HG03571 (cell line): ENCODE results near the gene COL25A1.
"Not testable (repeated sequence)": the region's sequence is repeated elsewhere in the genome, so short reads cannot be mapped to it uniquely, and the experiment has no call there.

Experiments used
- ATAC-seq: cut with Tn5 transposase; IDR thresholded peaks from one replicate; pipeline ENCODE4 v1.9.1; 2021; ENCODE audit not compliant: unreplicated experiment

COL25A1 gene

DNA sequence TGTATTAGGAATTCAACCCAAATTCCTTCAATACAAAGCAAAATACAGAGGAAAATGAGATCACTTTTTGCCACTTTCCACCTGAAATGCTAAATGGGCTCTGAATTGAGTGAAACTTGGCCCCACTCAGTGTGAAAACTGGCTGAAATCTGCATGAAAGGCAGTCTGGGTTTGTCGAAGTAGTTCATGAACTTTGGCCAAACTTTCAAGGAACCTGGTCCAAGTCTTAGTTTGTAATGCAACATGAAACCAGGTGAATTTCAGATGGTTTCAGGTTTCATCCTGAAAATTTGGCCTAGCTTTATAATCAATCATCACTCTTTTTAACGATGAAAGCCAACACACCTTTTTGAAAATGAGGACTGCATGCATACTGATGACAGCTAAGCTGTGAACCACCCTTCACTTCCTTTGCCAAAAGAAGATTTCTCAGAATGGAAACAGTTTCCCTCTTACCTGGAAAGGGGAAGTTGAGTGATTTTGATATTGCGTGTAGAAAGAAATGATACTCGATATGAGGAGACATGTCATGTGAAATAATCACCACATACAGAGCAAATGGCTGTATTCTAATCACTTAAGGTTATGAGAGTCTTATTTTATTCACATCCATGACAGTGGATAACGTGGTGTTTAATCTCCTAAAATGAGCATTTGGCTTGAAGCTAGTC lies 329.7 kb downstream of the COL25A1 start:
- no peak for ATAC-seq

DNA sequence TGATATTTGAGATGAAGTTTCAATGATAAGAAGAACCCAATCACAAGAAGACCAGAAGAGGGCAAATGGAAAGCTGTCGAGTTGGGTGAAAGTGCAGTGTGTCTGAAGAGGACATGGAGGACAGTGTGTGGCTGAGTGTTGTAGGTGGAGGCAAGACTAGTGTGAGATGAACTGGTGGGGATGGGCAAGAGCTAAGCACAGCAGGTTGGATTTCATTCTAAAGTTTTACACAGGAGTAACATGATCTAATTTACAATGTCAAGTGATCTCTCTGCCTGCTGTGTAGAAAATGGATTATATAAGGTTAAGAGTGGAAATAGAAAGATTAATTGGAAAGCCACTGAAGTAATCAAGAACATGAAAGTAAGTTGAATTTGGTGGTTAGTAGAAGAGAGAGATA lies 331.0 kb downstream of the COL25A1 start:
- no peak for ATAC-seq

- ATAC-seq, result no peak
Observed at GRCh38 chr4:108965472-108966076, 336.9 kb downstream of the COL25A1 start.

- no peak for ATAC-seq
Observed at GRCh38 chr4:108965016-108965415, 337.4 kb downstream of the COL25A1 start.

DNA sequence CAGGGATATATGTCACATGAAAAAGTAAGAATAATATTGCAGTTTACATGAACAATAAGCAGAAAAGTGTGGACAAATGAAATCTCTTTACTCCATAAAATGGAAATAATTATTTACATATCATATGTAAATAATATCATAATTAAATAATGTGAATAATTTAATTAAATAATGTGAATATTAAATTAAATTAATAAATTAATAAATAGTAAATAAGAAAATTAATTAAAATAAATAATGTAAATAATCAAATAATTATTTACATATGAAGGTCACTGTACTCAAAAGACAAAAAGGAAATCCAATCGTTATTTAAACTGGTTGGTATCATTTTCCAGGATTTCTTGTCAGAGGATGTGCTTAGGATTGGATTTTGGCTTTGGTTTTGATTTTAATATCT lies 338.5 kb downstream of the COL25A1 start:
- ATAC-seq, result no peak

- no peak for ATAC-seq
Observed at GRCh38 chr4:108959491-108959890, 343.0 kb downstream of the COL25A1 start.

DNA sequence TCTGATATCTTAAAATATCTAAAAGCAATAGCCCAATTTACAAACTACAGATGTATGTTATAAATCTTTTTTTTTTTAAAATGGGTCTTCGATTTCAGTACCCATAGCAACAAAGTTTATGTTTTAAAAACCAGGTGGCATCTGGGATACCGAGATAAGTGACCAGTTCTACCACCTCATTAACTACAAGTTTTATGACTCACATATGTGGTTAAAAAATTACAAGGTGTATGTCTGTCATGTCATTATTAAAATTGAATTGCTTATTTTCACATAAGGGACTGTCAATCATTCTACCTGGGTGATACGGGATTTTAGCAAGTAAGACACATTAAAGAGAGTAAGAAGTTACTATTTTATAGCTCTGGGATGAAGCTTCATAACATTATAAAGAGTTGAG lies 347.6 kb downstream of the COL25A1 start:
- no peak for ATAC-seq

DNA sequence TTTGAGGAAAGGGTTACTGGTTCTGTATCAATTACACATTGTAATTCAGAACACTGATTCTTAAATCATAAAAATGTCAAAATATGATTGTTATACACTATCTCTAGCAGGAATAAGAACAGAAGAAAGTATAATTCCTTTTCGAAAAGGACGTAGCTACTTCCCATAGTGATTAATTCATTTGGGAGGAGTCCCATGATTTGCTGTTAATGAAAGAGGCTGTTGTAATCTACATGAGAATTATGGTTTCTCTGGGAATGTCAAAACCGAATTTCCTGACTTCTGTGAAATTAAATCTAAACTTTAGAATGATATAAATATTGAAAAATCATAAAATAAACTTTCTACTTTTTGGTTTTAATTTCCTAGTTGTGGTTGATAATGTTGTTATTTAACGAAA lies 348.5 kb downstream of the COL25A1 start:
- no peak for ATAC-seq

DNA sequence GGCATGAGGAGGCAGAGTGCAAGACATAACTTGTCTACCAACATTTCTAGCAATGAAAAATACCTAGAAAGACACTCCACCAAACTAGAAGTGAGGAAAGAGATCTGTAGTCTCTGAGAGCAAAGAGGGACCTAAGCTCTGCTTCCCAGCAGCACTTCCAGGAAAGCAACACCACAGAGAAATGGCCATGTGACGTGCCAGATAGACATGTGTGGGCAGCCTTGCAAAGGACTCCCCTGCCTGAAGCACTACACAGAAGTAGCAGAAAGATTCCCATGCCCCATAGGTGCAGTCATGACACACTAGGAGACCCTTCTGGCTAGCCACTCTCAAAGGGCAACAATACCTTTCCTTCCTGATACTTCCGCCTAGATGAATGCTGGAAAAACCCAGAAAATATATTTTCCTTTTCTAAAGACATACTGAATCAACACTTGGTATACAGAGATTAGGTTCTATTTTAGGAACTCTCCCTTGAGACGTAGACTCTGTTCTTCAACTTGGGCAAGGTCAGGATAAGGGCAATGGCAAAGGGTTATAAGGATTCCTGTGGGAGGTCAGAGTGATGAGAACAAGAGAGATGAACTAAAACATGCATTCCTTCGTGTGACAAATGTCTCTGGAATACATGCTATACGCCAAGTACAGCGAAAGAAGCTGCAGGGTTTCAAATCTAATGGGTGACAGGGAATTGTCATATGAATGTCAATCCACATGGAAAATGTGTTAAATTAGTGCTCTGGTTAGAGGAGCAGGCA lies 352.1 kb downstream of the COL25A1 start:
- ATAC-seq, result no peak

DNA sequence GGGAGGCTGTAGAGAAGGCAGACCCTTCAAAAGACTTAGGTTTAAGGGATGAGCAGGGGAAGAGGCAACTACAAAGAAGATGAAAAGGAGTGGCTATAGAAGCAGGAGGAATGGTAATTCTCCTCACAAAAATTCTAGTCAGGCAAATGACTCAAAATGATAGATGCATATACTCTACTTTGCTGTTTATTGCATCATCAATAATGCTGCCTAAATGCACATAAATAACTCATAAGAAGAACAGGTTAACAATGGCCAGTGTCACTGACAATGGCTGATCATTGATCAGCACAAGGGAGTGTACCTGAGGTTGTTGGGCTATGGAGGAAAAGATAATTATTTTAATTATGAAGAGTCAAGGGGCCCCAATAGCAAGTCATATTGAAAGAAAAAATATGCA lies 354.9 kb downstream of the COL25A1 start:
- ATAC-seq, result no peak

GRCh38 chr4:108946237-108946636 lies 356.2 kb downstream of the COL25A1 start:
- ATAC-seq, result no peak

GRCh38 chr4:108943976-108944591 lies 358.4 kb downstream of the COL25A1 start:
- ATAC-seq, result no peak

- ATAC-seq, result no peak
Observed at GRCh38 chr4:108943371-108943770, 359.1 kb downstream of the COL25A1 start.

DNA sequence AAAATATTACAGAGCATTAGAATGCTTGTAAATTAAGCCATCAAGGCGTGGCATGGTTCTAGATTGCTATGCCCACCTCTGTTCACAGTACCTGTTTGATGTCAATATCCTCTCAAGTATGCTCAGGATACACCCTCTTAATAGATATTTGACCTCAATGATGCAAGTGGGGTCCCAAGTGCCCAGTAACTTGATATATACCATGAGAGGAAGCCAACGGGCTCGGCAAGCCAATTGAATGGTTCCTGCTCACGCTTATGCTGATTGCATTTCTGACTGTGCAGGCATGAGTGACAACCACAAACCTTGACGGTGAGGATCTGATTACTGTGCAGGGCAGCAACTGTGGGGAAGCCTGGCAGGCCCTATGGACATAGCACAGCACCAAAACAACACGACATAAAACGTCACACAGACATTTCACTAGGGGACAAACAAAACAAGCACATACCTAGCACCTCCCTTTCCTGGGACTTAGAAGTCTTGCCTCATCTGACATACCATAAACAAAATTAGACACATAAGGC lies 360.5 kb downstream of the COL25A1 start:
- ATAC-seq, result no peak

DNA sequence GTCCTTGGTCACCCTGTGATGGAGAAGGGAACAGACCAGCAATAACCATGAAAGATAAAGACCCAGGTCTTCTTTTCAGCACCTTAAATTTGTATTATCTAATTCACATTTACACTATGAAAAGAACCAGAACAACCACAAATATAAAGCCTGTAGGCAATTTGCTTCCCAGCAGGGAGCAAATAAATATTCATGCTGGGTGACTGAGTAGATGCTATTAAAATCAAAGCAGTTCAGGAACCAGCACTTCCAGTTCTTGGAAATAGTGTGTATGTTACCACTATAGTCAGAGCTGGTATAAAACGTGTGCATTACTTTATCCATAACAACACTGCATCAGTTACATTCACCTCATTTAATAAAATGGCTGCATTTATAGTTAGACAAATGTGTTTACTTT lies 361.8 kb downstream of the COL25A1 start:
- ATAC-seq, result no peak

DNA sequence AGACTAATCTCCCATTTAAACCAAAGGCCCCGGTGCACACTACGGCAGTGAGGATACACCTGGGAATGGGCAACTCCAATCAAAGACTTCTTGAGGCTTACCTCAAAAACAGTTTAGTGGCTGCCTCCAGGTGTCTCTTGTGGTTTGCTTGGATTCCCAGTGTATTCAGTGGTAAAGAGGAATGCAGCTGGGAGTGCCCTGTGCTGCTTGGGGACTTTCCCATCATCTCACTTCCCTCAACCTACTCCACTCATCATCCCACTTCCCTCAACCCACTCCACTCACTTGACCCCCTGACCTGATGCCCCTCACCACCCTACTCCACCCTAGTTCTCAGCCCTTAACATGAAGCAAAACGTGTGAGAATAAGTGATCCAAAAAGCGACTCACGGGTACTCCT lies 362.3 kb downstream of the COL25A1 start:
- no peak for ATAC-seq

- ATAC-seq, result no peak
Observed at GRCh38 chr4:108937066-108937465, 365.4 kb downstream of the COL25A1 start.

DNA sequence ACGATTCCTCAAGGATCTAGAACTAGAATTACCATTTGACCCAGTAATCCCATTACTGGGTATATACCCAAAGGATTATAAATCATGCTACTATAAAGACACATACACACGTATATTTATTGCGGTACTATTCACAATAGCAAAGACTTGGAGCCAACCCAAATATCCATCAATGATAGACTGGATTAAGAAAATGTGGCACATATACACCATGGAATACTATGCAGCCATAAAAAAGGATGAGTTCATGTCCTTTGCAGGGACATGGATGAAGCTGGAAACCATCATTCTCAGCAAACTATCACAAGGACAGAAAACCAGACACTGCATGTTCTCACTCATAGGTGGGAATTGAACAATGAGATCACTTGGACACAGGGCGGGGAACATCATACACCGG lies 368.5 kb downstream of the COL25A1 start:
- not testable (repeated sequence) for ATAC-seq

DNA sequence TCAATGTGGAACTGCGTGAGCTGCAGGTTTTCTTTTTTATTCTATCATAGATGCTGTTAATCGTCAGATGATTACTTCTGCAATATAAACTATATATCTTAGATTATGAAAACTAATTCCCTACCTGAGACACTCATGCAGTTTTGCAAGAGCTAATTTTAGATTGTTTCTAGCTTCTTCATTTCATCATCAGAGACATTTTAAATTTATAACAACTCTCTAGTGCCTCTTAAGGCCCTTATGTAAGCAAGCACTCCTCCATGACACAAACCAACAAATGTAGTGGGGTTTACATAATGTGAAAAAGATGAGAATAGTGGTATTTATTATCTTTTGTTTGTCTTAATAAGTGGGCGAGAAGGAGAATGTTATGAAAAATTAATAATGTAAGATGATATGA lies 369.4 kb downstream of the COL25A1 start:
- no peak for ATAC-seq

DNA sequence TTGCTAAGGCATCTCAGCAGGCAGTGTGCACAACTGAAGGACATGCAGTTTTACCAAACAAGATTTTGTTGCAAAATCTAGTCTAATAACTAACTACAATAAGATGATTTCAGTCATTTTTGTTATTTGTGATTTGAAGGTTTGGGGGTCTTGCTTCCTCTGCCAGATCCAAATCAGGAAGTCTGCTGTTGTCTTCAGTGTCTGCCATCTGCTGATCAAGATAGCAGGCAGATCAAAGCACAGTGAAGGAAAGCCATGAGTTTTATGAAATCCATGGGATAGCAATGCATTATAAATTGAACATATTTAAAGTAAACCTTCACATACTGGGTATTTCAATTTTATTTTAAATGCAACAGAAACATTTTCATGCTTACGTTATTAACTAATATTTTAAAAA lies 370.5 kb downstream of the COL25A1 start:
- ATAC-seq, result no peak

GRCh38 chr4:108930186-108930585 lies 372.3 kb downstream of the COL25A1 start:
- no peak for ATAC-seq

DNA sequence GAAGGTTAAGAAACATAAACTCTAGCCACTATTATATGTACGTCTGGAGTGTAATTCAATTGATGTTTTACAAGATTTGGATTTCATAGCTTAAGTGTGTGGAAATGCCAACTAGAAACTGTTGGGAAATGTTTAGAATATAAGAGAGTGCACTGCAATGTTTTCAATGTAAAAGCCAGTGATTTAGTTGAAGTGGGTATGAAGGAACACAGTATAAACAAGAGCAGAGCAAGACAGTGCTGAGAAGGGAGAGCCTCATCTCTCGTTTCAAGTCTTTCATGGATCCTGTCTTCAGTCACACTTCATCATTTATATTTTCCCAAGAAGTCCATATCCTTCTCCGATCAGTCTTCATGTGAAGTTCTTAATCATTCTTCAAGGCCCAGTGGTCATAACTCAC lies 375.7 kb downstream of the COL25A1 start:
- ATAC-seq, result no peak
